Measurements from ENCODE around the gene PIP4K2B.
"Not testable (repeated sequence)": the region's sequence is repeated elsewhere in the genome, so short reads cannot be mapped to it uniquely, and the experiment has no call there.

The PIP4K2B gene

DNA sequence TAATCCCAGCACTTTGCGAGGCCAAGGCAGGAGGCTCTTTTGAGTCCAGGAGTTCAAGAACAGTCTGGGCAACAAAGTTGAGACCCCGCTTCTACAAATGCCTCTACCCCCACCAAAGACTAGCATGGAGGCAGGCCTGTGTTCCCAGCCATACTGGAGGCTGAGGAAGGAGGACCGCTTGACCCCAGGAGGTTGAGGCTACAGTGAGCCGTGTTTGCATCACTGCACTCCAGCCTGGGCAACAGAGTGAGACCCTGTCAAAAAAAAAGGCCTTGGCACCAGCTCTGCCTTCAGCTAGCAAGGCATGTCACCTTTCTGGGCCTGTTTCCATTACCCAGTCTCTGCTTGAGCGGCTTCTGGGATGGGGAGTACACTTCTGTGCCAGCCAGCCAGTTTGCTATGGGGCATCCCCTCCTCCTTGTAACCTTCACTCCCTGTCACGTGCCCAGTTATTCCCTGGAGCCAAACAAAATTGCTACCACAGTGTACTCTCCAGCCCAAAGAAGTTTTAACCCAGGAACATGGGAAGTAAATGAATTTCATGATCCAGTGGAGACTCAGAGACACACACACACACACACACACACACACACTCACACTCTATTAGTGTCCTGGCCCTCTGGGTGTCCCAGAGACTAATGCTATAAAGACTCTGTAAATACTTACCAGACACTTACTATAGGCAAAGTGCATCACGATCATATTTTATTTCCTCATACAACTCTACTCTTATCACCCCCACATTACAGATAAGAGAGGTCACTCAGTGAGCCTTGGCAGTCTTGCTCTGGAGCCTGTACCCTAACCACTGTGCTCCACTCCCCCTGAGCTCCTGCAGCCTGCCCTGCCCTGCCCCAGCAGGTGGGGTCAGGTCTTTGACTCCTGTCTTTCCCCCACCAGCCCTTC, 66.7 kb downstream of the PIP4K2B start:
- Mint-ChIP-seq H3K4me1 (ENCODE audit: low read depth) (peaks cover 57% of the 10 kb centered on the region), H3K9me3 (no peaks in the 10 kb centered on the region), H3K27me3 (ENCODE audit: low read depth) (no peaks in the 10 kb centered on the region), H3K36me3 (ENCODE audit: low read depth) (peaks cover 18% of the 10 kb centered on the region), H3K27ac (peak overlapping the region; percentile 67), H3K4me3 (peak overlapping the region; percentile 75)

DNA sequence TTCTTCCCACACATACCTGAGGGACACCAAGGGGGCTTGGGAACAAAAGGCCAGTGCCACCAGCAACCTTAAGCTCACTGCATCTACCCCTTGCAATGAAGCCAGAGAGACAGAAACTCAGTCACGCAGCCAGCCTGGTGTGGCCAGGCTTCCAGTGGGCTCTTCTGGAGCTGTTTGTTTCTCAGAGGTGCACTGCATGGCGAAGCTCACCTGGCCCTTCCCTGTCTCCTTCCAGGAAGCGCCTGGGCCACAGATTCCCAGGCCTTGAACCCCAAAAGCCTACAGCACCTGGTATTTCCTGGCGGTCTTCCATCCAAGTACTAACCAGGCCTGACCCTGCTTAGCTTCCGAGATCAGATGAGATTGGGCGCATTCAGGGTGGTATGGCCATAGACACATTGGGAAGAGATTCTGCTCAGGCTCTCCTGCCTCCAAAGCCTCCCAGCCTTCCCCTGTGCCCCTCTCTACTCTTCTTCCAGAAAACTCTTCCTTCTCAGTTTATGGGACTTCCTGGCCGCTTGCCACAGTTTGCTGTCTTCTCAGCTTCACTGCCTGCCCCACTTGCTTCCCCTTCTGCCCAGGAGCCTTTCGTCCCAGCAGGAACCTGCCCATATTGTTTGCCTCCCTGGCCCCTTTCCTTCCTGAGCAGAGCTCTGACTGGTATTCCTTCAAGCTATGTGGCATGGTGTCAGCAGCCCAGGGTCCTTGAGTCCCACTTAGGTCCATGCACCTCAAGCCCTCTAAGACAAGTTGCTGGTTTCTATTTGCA, 67.6 kb downstream of the PIP4K2B start:
- Mint-ChIP-seq H3K4me1 (ENCODE audit: low read depth) (peaks cover 60% of the 10 kb centered on the region), H3K4me3 (peak overlapping the region; percentile 75)

GRCh38 chr17:38730526-38731379, 68.6 kb downstream of the PIP4K2B start:
- H3K4me3 Mint-ChIP-seq, result peak overlapping the region; percentile 93
- peak overlapping the region; percentile 90 for H3K27ac Mint-ChIP-seq
- H3K27me3 Mint-ChIP-seq (ENCODE audit: low read depth), result no peaks in the 10 kb centered on the region
- H3K36me3 Mint-ChIP-seq (ENCODE audit: low read depth), result peaks cover 18% of the 10 kb centered on the region
- peaks cover 63% of the 10 kb centered on the region for H3K4me1 Mint-ChIP-seq (ENCODE audit: low read depth)
- H3K9me3 Mint-ChIP-seq, result no peaks in the 10 kb centered on the region

More for the DNA sequence above, 67.6 kb downstream of the PIP4K2B start:
- H3K9me3 Mint-ChIP-seq, result no peaks in the 10 kb centered on the region
- H3K27me3 Mint-ChIP-seq (ENCODE audit: low read depth), result no peaks in the 10 kb centered on the region
- peak overlapping the region; percentile 67 for H3K27ac Mint-ChIP-seq
- peaks cover 18% of the 10 kb centered on the region for H3K36me3 Mint-ChIP-seq (ENCODE audit: low read depth)

- H3K4me1 Mint-ChIP-seq (ENCODE audit: low read depth), result peaks cover 62% of the 10 kb centered on the region
- H3K36me3 Mint-ChIP-seq (ENCODE audit: low read depth), result peaks cover 19% of the 10 kb centered on the region
- H3K27me3 Mint-ChIP-seq (ENCODE audit: low read depth), result no peaks in the 10 kb centered on the region
- peak within 1 kb of the TSS; percentile 90 for H3K27ac Mint-ChIP-seq
- peak within 1 kb of the TSS; percentile 93 for H3K4me3 Mint-ChIP-seq
- H3K9me3 Mint-ChIP-seq, result no peaks in the 10 kb centered on the region
Observed at GRCh38 chr17:38729886-38730525, 69.3 kb downstream of the PIP4K2B start, which contains the start of gene CISD3. Gene CISD3 (plus strand): TSS chr17:38730341. CDS start chr17:38730359, 18 bp downstream.

DNA sequence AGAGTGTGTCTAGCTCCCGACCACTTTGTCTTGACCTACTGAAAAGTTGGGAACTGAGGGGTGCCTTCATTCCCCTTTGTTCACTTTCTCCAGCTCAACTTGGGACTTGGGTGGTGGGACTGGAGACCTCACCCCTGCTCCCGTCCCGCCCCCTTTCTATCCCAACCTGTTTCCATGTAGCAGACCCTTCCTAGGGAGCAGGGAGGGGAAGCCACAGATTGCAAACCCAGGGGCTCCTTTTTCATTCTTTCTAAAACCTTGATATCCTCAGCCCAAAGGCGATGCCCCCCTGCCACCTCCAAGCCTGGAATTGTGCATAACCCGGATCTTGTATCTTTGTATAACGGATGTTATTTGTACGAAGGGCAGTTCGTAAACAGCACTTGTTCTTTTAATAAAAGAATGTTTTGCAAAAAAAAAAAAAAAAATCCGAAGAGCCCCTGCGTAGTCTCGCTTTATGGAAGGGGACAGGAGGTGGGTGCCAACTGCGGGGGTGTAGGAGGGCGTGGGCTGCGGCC, 69.9 kb downstream of the PIP4K2B start:
- H3K4me1 Mint-ChIP-seq (ENCODE audit: low read depth), result peaks cover 58% of the 10 kb centered on the region
- peak overlapping the region; percentile 57 for H3K4me3 Mint-ChIP-seq
- no peaks in the 10 kb centered on the region for H3K27me3 Mint-ChIP-seq (ENCODE audit: low read depth)
- H3K27ac Mint-ChIP-seq, result peak overlapping the region; percentile 89
- H3K36me3 Mint-ChIP-seq (ENCODE audit: low read depth), result peaks cover 21% of the 10 kb centered on the region
- H3K9me3 Mint-ChIP-seq, result no peaks in the 10 kb centered on the region

GRCh38 chr17:38728290-38728831, 71.0 kb downstream of the PIP4K2B start:
- peak overlapping the region; percentile 89 for H3K27ac Mint-ChIP-seq
- peak overlapping the region; percentile 76 for H3K4me3 Mint-ChIP-seq
- no peaks in the 10 kb centered on the region for H3K9me3 Mint-ChIP-seq
- H3K36me3 Mint-ChIP-seq (ENCODE audit: low read depth), result peaks cover 19% of the 10 kb centered on the region
- H3K4me1 Mint-ChIP-seq (ENCODE audit: low read depth), result peaks cover 47% of the 10 kb centered on the region
- no peaks in the 10 kb centered on the region for H3K27me3 Mint-ChIP-seq (ENCODE audit: low read depth)

DNA sequence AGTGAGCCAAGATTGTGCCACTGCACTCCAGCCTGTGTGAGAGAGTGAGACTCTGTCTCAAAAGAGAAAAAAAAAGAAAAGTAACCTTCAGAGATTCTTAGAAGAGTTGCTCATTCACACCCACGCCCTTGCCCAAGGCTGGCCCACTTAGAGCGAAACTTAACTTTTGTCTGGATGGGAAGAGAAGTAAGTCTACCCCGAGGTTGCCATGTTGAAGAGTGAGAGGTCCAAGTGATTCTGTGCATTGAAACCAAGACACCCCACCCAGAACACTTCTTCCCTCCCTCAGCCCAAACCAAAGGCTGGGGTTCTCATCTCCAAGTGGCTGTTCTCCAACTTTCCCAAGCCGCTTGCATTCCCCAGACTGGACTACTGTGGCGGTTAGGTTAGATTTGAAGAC, 71.6 kb downstream of the PIP4K2B start:
- peak overlapping the region; percentile 76 for H3K4me3 Mint-ChIP-seq
- peaks cover 42% of the 10 kb centered on the region for H3K4me1 Mint-ChIP-seq (ENCODE audit: low read depth)
- H3K27ac Mint-ChIP-seq, result peak overlapping the region; percentile 89
- no peaks in the 10 kb centered on the region for H3K27me3 Mint-ChIP-seq (ENCODE audit: low read depth)
- no peaks in the 10 kb centered on the region for H3K9me3 Mint-ChIP-seq
- H3K36me3 Mint-ChIP-seq (ENCODE audit: low read depth), result peaks cover 20% of the 10 kb centered on the region

DNA sequence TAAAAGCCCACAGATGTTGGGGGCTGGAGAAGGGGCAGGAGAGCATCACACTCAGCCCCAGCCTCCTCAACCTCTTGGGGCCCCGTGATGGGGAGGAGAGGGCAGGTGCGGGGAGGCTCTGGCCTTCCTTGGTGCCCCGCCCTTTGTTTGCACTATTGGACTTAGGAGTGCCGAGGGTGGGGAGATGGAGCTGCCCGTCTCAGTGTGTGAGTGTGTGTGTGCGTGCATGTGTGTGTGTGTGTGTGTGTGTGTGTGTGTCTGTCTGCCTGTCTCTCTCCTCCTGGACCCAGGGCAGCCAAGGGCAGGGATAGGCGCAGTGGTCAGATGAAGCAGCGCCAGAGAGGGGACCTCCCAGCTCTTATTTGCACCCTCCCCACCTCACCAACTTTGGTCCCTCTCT, 73.2 kb downstream of the PIP4K2B start:
- H3K27me3 Mint-ChIP-seq (ENCODE audit: low read depth); H3K4me3 Mint-ChIP-seq; H3K9me3 Mint-ChIP-seq: not testable (repeated sequence)
- H3K36me3 Mint-ChIP-seq (ENCODE audit: low read depth), result peaks cover 21% of the 10 kb centered on the region
- H3K27ac Mint-ChIP-seq, result peak overlapping the region; percentile 74
- peaks cover 32% of the 10 kb centered on the region for H3K4me1 Mint-ChIP-seq (ENCODE audit: low read depth)

- Mint-ChIP-seq H3K27ac (no peak overlapping the region), H3K9me3 (no peaks in the 10 kb centered on the region), H3K4me1 (ENCODE audit: low read depth) (peaks cover 29% of the 10 kb centered on the region), H3K27me3 (ENCODE audit: low read depth) (no peaks in the 10 kb centered on the region), H3K36me3 (ENCODE audit: low read depth) (peaks cover 25% of the 10 kb centered on the region), H3K4me3 (no peak overlapping the region)
Observed at GRCh38 chr17:38725066-38725465, 74.3 kb downstream of the PIP4K2B start.

DNA sequence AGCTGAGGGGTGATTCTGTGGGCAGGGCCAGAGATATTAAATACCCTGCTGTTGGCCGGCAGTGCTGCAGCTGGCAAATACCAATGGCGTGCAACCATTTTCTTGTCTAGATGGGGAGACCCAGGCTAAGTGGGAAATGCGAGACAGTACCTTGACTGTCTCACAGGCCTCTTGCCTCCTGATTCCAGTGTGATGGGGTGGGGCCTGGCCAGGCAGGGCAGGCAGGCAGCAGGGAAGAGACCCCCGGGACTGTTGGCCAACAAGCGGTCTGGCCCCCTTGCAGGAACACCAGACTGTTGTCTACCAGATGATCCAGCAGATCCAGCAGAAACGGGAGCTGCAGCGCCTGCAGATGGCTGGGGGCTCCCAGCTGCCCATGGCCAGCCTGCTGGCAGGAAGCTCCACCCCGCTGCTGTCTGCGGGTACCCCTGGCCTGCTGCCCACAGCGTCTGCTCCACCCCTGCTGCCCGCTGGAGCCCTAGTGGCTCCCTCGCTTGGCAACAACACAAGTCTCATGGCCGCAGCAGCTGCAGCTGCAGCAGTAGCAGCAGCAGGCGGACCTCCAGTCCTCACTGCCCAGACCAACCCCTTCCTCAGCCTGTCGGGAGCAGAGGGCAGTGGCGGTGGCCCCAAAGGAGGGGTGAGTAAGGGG, 74.9 kb downstream of the PIP4K2B start:
- no peak overlapping the region for H3K4me3 Mint-ChIP-seq
- H3K4me1 Mint-ChIP-seq (ENCODE audit: low read depth), result peaks cover 28% of the 10 kb centered on the region
- H3K36me3 Mint-ChIP-seq (ENCODE audit: low read depth), result peaks cover 25% of the 10 kb centered on the region
- no peak overlapping the region for H3K27ac Mint-ChIP-seq
- no peaks in the 10 kb centered on the region for H3K9me3 Mint-ChIP-seq
- H3K27me3 Mint-ChIP-seq (ENCODE audit: low read depth), result no peaks in the 10 kb centered on the region

- Mint-ChIP-seq H3K4me1 (ENCODE audit: low read depth) (peaks cover 12% of the 10 kb centered on the region), H3K36me3 (ENCODE audit: low read depth) (peaks cover 27% of the 10 kb centered on the region), H3K4me3 (no peak overlapping the region), H3K9me3 (no peaks in the 10 kb centered on the region), H3K27ac (no peak overlapping the region), H3K27me3 (ENCODE audit: low read depth) (no peaks in the 10 kb centered on the region)
Observed at GRCh38 chr17:38721802-38722201, 77.6 kb downstream of the PIP4K2B start.

DNA sequence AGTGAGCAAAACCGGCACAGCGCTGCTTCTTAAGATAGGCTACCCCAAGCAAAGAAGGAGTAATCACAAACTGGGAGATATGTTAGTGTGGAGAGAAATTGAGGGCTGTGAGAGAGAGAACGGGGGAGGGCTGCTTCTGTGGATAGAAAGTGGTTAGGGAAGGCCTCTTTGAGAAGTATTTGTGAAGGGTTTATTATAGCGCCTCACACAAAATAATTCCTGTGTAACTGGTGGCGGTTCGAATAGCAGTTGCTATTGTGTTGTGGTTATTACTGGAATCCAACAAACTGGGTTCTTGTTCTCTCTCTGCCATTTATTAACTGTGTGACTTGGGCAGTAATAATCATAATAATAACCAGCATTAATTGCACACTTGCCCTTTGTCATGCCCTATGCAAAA, 78.4 kb downstream of the PIP4K2B start:
- Mint-ChIP-seq H3K36me3 (ENCODE audit: low read depth) (peaks cover 32% of the 10 kb centered on the region), H3K27me3 (ENCODE audit: low read depth) (no peaks in the 10 kb centered on the region), H3K9me3 (no peaks in the 10 kb centered on the region), H3K4me1 (ENCODE audit: low read depth) (peaks cover 10% of the 10 kb centered on the region), H3K4me3 (no peak overlapping the region), H3K27ac (no peak overlapping the region)
